GM12878 (cell line): ENCODE data around the gene ALKBH1. TPM values are rescaled to one million over a fixed set of nuclear protein-coding genes. Genes with fewer than 3 reads are reported as not detected.

ENCODE experiments used
- ATF7 ChIP-seq: fragments of 450-650 bp; IDR thresholded peaks from 2 replicates; pipeline ENCODE4 v1.6.1; 2016; ENCODE audit warnings: low read depth, mild to moderate bottlenecking
- BHLHE40 ChIP-seq, 2 experiments: fragments of 450-650 bp in 1 of 2; IDR thresholded peaks; 2 replicates each; pipeline ENCODE4 v1.6.1; 2011 to 2017; ENCODE audit warnings: low read depth in 2 of 2, borderline replicate concordance in 1 of 2, improper control_type of control experiment in 1 of 2, low read length in 1 of 2, mild to moderate bottlenecking in 1 of 2
- CEBPB ChIP-seq, 2 experiments: fragments of 150-350 bp in 1 of 2; IDR thresholded peaks; 2 replicates each; pipeline ENCODE4 v1.6.1; 2012 to 2014; ENCODE audit warnings: low read depth in 2 of 2, low read length in 2 of 2, borderline replicate concordance in 1 of 2, inconsistent platforms in 1 of 2
- FOS ChIP-seq: IDR thresholded peaks from 3 replicates; pipeline ENCODE4 v1.6.1; 2011; ENCODE audit warnings: borderline replicate concordance; ENCODE audit not compliant: insufficient read length; ENCODE audit errors: extremely low read depth
- IKZF1 ChIP-seq: fragments of 450-650 bp; conservative IDR thresholded peaks from 2 replicates; pipeline ENCODE4 v1.6.1; 2017; ENCODE audit warnings: antibody characterized with exemption, mild to moderate bottlenecking
- IRF3 ChIP-seq: fragments of 450-650 bp; IDR thresholded peaks from 2 replicates; pipeline ENCODE4 v1.6.1; 2014; ENCODE audit warnings: mild to moderate bottlenecking
- MEF2A ChIP-seq: IDR thresholded peaks from 2 replicates; pipeline ENCODE4 v1.6.1; 2011; ENCODE audit warnings: low read depth, mild to moderate bottlenecking, low read length, moderate library complexity; ENCODE audit not compliant: insufficient read depth
- MXI1 ChIP-seq: fragments of 150-350 bp; IDR thresholded peaks from 2 replicates; pipeline ENCODE4 v1.6.1; 2011; ENCODE audit warnings: low read depth, mild to moderate bottlenecking, inconsistent platforms, low read length, improper control_type of control experiment
- MYC ChIP-seq: IDR thresholded peaks from 2 replicates; pipeline ENCODE4 v1.6.1; 2011; ENCODE audit warnings: mild to moderate bottlenecking, low read length, moderate library complexity, inconsistent platforms; ENCODE audit not compliant: insufficient read depth, insufficient replicate concordance, insufficient read length, severe bottlenecking
- NFXL1 ChIP-seq: fragments of 450-650 bp; IDR thresholded peaks from 2 replicates; pipeline ENCODE4 v1.6.1; 2017; ENCODE audit warnings: antibody characterized with exemption, mild to moderate bottlenecking, borderline replicate concordance
- NFYA ChIP-seq: IDR thresholded peaks from 2 replicates; pipeline ENCODE4 v1.6.1; 2011; ENCODE audit warnings: low read depth, mild to moderate bottlenecking, low read length, improper control_type of control experiment, borderline replicate concordance
- NR2F1 ChIP-seq: fragments of 450-650 bp; conservative IDR thresholded peaks from 2 replicates; pipeline ENCODE4 v1.6.1; 2017; ENCODE audit warnings: mild to moderate bottlenecking
- POLR2AphosphoS2 ChIP-seq: IDR thresholded peaks from 2 replicates; pipeline ENCODE4 v1.6.1; 2011; ENCODE audit warnings: low read depth, mild to moderate bottlenecking, low read length, improper control_type of control experiment, moderate library complexity
- POU2F2 ChIP-seq: IDR thresholded peaks from 3 replicates; pipeline ENCODE4 v1.6.1; 2011; ENCODE audit warnings: low read depth, mild to moderate bottlenecking, low read length, borderline replicate concordance
- RB1 ChIP-seq: fragments of 450-650 bp; formaldehyde crosslinking; IDR thresholded peaks from 2 replicates; pipeline ENCODE4 v1.6.1; 2017; ENCODE audit warnings: mild to moderate bottlenecking, borderline replicate concordance
- RBBP5 ChIP-seq: fragments of 200-600 bp; sonication (generic); conservative IDR thresholded peaks from 2 replicates; pipeline ENCODE4 v1.6.1; 2016
- REST ChIP-seq: IDR thresholded peaks from 2 replicates; pipeline ENCODE4 v1.6.1; 2012; ENCODE audit warnings: mild to moderate bottlenecking, low read depth, low read length
- SMARCA5 ChIP-seq: fragments of 450-650 bp; IDR thresholded peaks from 2 replicates; pipeline ENCODE4 v1.6.1; 2017; ENCODE audit warnings: mild to moderate bottlenecking
- SREBF1 ChIP-seq: IDR thresholded peaks from 2 replicates; pipeline ENCODE4 v1.6.1; 2012; ENCODE audit warnings: mild to moderate bottlenecking, low read length
- TBL1XR1 ChIP-seq: IDR thresholded peaks from 2 replicates; pipeline ENCODE4 v1.6.1; 2012; ENCODE audit warnings: low read depth, low read length, improper control_type of control experiment
- TCF12 ChIP-seq: IDR thresholded peaks from 2 replicates; pipeline ENCODE4 v1.6.1; 2011; ENCODE audit warnings: low read depth, mild to moderate bottlenecking, low read length
- YY1 ChIP-seq: IDR thresholded peaks from 2 replicates; pipeline ENCODE4 v1.6.1; 2011; ENCODE audit warnings: low read depth, mild to moderate bottlenecking, low read length
- ZNF384 ChIP-seq: IDR thresholded peaks from 2 replicates; pipeline ENCODE4 v1.6.1; 2012; ENCODE audit warnings: low read depth, mild to moderate bottlenecking, low read length, improper control_type of control experiment, borderline replicate concordance
- polyA plus RNA-seq, 11 experiments: library from polyadenylated mRNA; depleted of rRNA in 4 of 11; unstranded in 6 of 11; stranded (reverse) in 5 of 11; fragments of >200 nt; fragmentation: Nextera tagmentation in 4 of 11; fragmentation: Illumina TruSeq in 1 of 11; extraction: Ambion mirVana in 4 of 11; extraction: Trizol in 1 of 11; gene quantifications; 1 replicate in 1 of 11; 2 replicates in 10 of 11; pipeline versions ENCODE4 v1.2.1 to v1.2.3, GENCODE V29; 2011 to 2016; ENCODE audit warnings: inconsistent platforms in 2 of 11, missing spikeins in 2 of 11, low read depth in 1 of 11
- total RNA-seq, 4 experiments: library from RNA; depleted of rRNA in 3 of 4; stranded (reverse); fragments of >200 nt in 3 of 4; fragmentation: Illumina TruSeq in 1 of 4; extraction: Trizol in 1 of 4; gene quantifications; 2 replicates each; pipeline versions ENCODE4 v1.2.1 to v1.2.3, GENCODE V29; 2013 to 2021
- TF ChIP-seq, protein P1 (sequence below): IDR thresholded peaks from 2 replicates; pipeline ENCODE4 v1.6.1; 2012; ENCODE audit warnings: low read depth, low read length, improper control_type of control experiment

Gene ALKBH1
- total and polyA plus RNA-seq, 10 of the 15 experiments (the other 5 are each of a cell fraction or from before 2014, with no cell fraction given): 6.5 to 24.1 (median 17.0) TPM

DNA sequence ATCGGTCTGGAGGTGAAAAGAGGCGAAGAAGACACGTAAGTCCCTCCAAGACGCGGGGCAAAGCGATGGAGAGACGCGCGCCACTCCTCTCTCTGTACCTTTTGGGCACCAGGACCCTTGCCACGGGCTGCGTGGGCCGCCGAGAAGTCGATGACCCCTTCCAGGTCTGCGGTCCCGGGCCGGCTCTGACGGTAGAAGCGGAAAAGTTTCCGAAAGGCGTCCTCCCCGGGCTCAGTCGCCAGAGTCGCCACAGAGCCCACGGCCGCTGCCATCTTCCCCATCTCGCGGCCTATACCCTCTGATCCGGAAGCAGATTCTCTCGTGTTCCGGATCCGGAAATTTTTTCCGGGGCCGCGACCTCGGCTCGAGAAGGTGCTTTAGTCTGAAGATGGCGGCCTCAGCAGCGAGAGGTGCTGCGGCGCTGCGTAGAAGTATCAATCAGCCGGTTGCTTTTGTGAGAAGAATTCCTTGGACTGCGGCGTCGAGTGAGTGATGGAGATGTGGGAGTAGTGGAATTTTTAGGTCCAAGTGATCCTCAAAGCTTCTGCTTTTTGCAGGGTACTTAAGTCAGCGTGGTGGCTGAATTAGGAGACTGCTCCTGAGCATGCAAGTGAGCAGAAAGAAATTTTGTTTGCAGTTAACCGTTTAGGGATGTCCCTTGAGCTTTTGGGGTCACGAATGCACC is at the start of gene ALKBH1, which contains the start of gene SLIRP (continued):
- peak; percentile 79 for TF ChIP-seq POU2F2
- peak; percentile 37 to 57; a peak in 1 of 4 replicates for TF ChIP-seq BHLHE40 (IDR thresholded peaks at IDR 0.05; ENCODE audit: borderline replicate concordance in 1 of 2, low read depth in 2 of 2, low read length in 1 of 2)
- no peak for TF ChIP-seq RBBP5
- no peak for TF ChIP-seq FOS
- no peak for TF ChIP-seq MYC
- no peak for TF ChIP-seq NFYA
- peak; percentile 91 for TF ChIP-seq POLR2AphosphoS2
- no peak; the same call in 1 of the 2 replicates for TF ChIP-seq ZNF384
- TF ChIP-seq MXI1: peak; percentile 90
- 0 out of 2 replicates have a peak, but pooled peaks have one; percentile 29 for TF ChIP-seq TCF12
- no peak for TF ChIP-seq REST
- TF ChIP-seq SMARCA5: 0 out of 2 replicates have a peak, but pooled peaks have one; percentile 8
- no peak for TF ChIP-seq CEBPB (IDR thresholded peaks at IDR 0.05; ENCODE audit: borderline replicate concordance in 1 of 2, low read depth in 2 of 2, low read length in 2 of 2)
- TF ChIP-seq IKZF1: peak; percentile 89
- no peak for TF ChIP-seq NFXL1
- TF ChIP-seq MEF2A: 0 out of 2 replicates have a peak, but pooled peaks have one; percentile 31
- TF ChIP-seq ATF7: no peak
- peak; percentile 95 for TF ChIP-seq NR2F1
- 0 out of 2 replicates have a peak, but pooled peaks have one; percentile 12 for TF ChIP-seq RB1
- peak; percentile 99 for TF ChIP-seq YY1
- peak; percentile 91 for TF ChIP-seq SREBF1
- no peak for TF ChIP-seq IRF3
- TF ChIP-seq, protein P1, sequence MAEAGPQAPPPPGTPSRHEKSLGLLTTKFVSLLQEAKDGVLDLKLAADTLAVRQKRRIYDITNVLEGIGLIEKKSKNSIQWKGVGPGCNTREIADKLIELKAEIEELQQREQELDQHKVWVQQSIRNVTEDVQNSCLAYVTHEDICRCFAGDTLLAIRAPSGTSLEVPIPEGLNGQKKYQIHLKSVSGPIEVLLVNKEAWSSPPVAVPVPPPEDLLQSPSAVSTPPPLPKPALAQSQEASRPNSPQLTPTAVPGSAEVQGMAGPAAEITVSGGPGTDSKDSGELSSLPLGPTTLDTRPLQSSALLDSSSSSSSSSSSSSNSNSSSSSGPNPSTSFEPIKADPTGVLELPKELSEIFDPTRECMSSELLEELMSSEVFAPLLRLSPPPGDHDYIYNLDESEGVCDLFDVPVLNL: no peak
- TF ChIP-seq TBL1XR1: peak; percentile 97
